PC-3 (cell line): ENCODE results near the gene MATCAP1. TPM values are rescaled to one million over a fixed set of nuclear protein-coding genes. Genes with fewer than 3 reads are reported as not detected.

ENCODE experiments used
- ATAC-seq: fragments of 200-7000 bp; cut with Tn5 transposase; 2 replicates; pipeline ENCODE4 v1.9.1; 2020; ENCODE audit warnings: mild to moderate bottlenecking, moderate library complexity
- BruUV-seq: library from RNA; stranded (reverse); fragments of 400-500 nt; replicated peaks from 2 replicates; lab custom pipeline; 2021; lab: Mats Ljungman, UMichigan
- CTCF ChIA-PET: fragments of 300-600 bp; sonication (Branson Sonifier 250); formaldehyde crosslinking; loops from one replicate; lab custom pipeline; 2022; ENCODE audit warnings: antibody characterized with exemption; lab: Charles Lee
- POLR2A ChIA-PET: fragments of 300-600 bp; sonication (Branson Sonifier 250); formaldehyde crosslinking; loops from one replicate; lab custom pipeline; 2022; ENCODE audit warnings: antibody characterized with exemption; ENCODE audit not compliant: unreplicated experiment; lab: Charles Lee
- DNase-seq: peaks from one replicate; pipeline ENCODE4 v3.0.0-alpha.2; 2015
- H2AFZ ChIP-seq: fragments of 300-600 bp; sonication (generic); 2 replicates; pipeline ENCODE4 v1.6.0; 2016; ENCODE audit warnings: antibody characterized with exemption, low read length
- H3F3A ChIP-seq: fragments of 300-600 bp; sonication (generic); one replicate; pipeline ENCODE4 v1.6.0; 2017; ENCODE audit warnings: antibody characterized with exemption, low read length, control low read depth, mild to moderate bottlenecking; ENCODE audit not compliant: unreplicated experiment
- H3K27ac ChIP-seq: fragments of 300-600 bp; sonication (generic); 2 replicates; pipeline ENCODE4 v1.5.1; 2016; ENCODE audit warnings: mild to moderate bottlenecking, low read length
- H3K27me3 ChIP-seq: fragments of 300-600 bp; sonication (generic); 2 replicates; pipeline ENCODE4 v1.6.1; 2016; ENCODE audit warnings: low read length, mixed read lengths
- H3K36me3 ChIP-seq: fragments of 300-600 bp; sonication (generic); 2 replicates; pipeline ENCODE4 v1.6.1; 2016; ENCODE audit warnings: low read depth, mixed run types, low read length, mixed read lengths
- H3K4me1 ChIP-seq: fragments of 300-600 bp; sonication (generic); 2 replicates; pipeline ENCODE4 v1.5.1; 2016; ENCODE audit warnings: low read length; ENCODE audit not compliant: insufficient read depth
- H3K4me2 ChIP-seq: fragments of 300-600 bp; sonication (generic); 2 replicates; pipeline ENCODE4 v1.6.0; 2016; ENCODE audit warnings: low read length
- H3K4me3 ChIP-seq: fragments of 300-600 bp; sonication (generic); 2 replicates; pipeline ENCODE4 v1.5.1; 2016; ENCODE audit warnings: mild to moderate bottlenecking, low read length, mixed read lengths
- H3K79me2 ChIP-seq: fragments of 300-600 bp; sonication (generic); 2 replicates; pipeline ENCODE4 v1.6.1; 2017; ENCODE audit warnings: low read length, mixed read lengths
- H3K9ac ChIP-seq: fragments of 300-600 bp; sonication (generic); 2 replicates; pipeline ENCODE4 v1.6.0; 2016; ENCODE audit warnings: mild to moderate bottlenecking, low read length
- H3K9me2 ChIP-seq: fragments of 300-600 bp; sonication (generic); replicated peaks from 2 replicates; pipeline ENCODE4 v1.6.1; 2016; ENCODE audit warnings: mixed run types, low read length, mixed read lengths
- H3K9me3 ChIP-seq: fragments of 300-600 bp; sonication (generic); 2 replicates; pipeline ENCODE4 v1.6.1; 2016; ENCODE audit warnings: low read length, mixed read lengths
- H4K20me1 ChIP-seq: fragments of 300-600 bp; sonication (generic); 2 replicates; pipeline ENCODE4 v1.6.1; 2016; ENCODE audit warnings: low read length, mixed read lengths
- CTCF ChIP-seq: fragments of 300-600 bp; sonication (generic); conservative IDR thresholded peaks from 2 replicates; pipeline ENCODE4 v1.5.1; 2017; ENCODE audit warnings: antibody characterized with exemption, low read depth, mild to moderate bottlenecking, low read length
- EZH2 ChIP-seq: fragments of 300-600 bp; sonication (generic); IDR thresholded peaks from one replicate; pipeline ENCODE4 v1.6.1; 2017; ENCODE audit warnings: antibody characterized with exemption, mild to moderate bottlenecking, low read length; ENCODE audit not compliant: unreplicated experiment
- EZH2phosphoT487 ChIP-seq: fragments of 300-600 bp; sonication (generic); IDR thresholded peaks from 2 replicates; pipeline ENCODE4 v1.6.1; 2018; ENCODE audit warnings: mild to moderate bottlenecking, antibody characterized with exemption, low read length, borderline replicate concordance
- intact Hi-C: fragments of 100-400 bp; cut with micrococcal nuclease; formaldehyde crosslinking; loops from 2 replicates; pipeline ENCODE4 v1.9.0; 2023
- total RNA-seq: library from RNA; depleted of rRNA; stranded (reverse); fragments of >200 nt; gene quantifications from 2 replicates; pipeline ENCODE4 v1.2.3, GENCODE V29; 2014

MATCAP1 gene
- total RNA-seq, 1 experiment from 2014 or later: 29.6 TPM

- no TSS peak for BruUV-seq
- Histone ChIP-seq H3K79me2 (no peaks in the 10 kb centered on the region), H3K9me3 (no peaks in the 10 kb centered on the region), H3K9ac (no peak overlapping the region), H3K27ac (peak overlapping the region; percentile 61), H2AFZ (no peak overlapping the region), H3K4me3 (no peak overlapping the region), H3K36me3 (no peaks in the 10 kb centered on the region), H4K20me1 (no peaks in the 10 kb centered on the region), H3K9me2 (no peaks in the 10 kb centered on the region), H3K4me2 (peak overlapping the region; percentile 40), H3K27me3 (no peaks in the 10 kb centered on the region), H3F3A (peaks cover 3% of the 10 kb centered on the region), H3K4me1 (peaks cover 34% of the 10 kb centered on the region)
- intact Hi-C loops: no loop called here
- peak; percentile 3 for ATAC-seq
- CTCF ChIA-PET: no interaction called here
- DNase-seq: no peak
- POLR2A ChIA-PET: interaction anchor here (0.5 kb wide), 1 partner anchor 18 kb away, joined by 3 read pairs; no protein-coding TSS in a partner anchor
- TF ChIP-seq EZH2phosphoT487: no peak
- no peak for TF ChIP-seq EZH2
- TF ChIP-seq CTCF: no peak
Measured at GRCh38 chr16:67208154-67208896, 24.6 kb upstream of the MATCAP1 start.

DNA sequence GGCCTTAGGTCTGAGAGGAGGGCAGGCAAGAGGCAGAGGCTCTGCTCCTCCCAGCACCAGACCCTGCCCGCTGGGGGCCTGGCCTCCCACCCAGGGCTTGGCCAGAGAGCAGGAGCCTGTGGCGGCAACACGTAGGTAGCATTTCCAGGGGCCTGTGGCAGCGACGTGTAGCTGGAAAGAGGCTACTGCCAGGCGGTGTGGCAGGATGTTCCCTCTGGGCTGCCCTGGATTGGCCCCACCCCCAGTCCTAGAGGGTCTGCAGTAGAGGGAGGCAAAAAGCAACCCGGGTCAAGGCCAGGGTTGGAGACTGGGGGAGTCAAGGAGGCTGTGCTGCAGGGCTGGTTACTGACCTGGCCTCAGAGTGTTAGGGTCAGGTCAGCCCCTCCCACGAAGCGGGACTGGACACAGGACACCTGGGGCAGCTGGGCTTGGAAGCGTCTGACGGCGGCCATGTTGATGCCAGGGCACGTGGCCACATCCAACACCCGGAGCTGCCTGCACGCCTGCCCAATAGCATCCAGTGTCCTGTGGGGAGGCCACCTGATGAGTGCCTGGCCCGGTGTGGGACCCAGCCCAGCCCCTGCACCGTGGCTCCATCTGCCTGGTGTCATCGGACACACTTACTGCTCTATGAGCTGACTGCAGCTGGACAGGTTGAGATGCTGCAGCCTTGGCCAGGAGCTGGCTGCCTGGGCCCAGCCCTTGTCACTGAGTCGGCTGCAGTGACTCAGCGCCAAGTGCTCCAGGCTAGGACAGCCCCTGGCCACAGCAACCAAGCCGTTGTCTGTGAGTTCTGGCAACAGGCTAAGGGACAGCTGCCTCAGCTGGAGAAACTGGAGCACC, 23.7 kb upstream of the MATCAP1 start:
- ATAC-seq: peak; percentile 88
- no peak overlapping the region for H3K9ac ChIP-seq

More for the DNA sequence above, 23.7 kb upstream of the MATCAP1 start:
- intact Hi-C loops: no loop called here
- no peaks in the 10 kb centered on the region for H3F3A ChIP-seq
- no peaks in the 10 kb centered on the region for H3K9me3 ChIP-seq
- peak overlapping the region; percentile 17; the same call in 1 of the 2 replicates for H2AFZ ChIP-seq
- peak; percentile 86 for DNase-seq
- peak overlapping the region; percentile 62 for H3K4me2 ChIP-seq
- no peak for TF ChIP-seq EZH2phosphoT487
- TF ChIP-seq CTCF: no peak
- no peak for TF ChIP-seq EZH2
- H4K20me1 ChIP-seq: no peaks in the 10 kb centered on the region
- no peaks in the 10 kb centered on the region for H3K27me3 ChIP-seq
- no peaks in the 10 kb centered on the region for H3K79me2 ChIP-seq
- BruUV-seq: no TSS peak
- H3K36me3 ChIP-seq: no peaks in the 10 kb centered on the region
- POLR2A ChIA-PET: interaction anchor here (0.5 kb wide), 1 partner anchor 19 kb away, joined by 3 read pairs; no protein-coding TSS in a partner anchor
- H3K27ac ChIP-seq: peak overlapping the region; percentile 61
- H3K4me1 ChIP-seq: peaks cover 28% of the 10 kb centered on the region
- no peak overlapping the region for H3K4me3 ChIP-seq
- CTCF ChIA-PET: no interaction called here
- H3K9me2 ChIP-seq: no peaks in the 10 kb centered on the region
